A204.1 (cell line): ENCODE data around the gene QSOX1.

Experiments
- FAIRE-seq: peaks from 2 replicates; lab custom pipeline; 2012; peaks lifted over from hg19 to GRCh38; lab: Jason Lieb, UNC

The QSOX1 gene

GRCh38 chr1:180252638-180253536, 98.2 kb downstream of the QSOX1 start:
- FAIRE-seq = no peak
